GM19328 (cell line): Measurements from ENCODE around the gene HSDL2.
"Not testable (repeated sequence)": the region's sequence is repeated elsewhere in the genome, so short reads cannot be mapped to it uniquely, and the experiment has no call there.

ENCODE experiments used
- ATAC-seq: cut with Tn5 transposase; IDR thresholded peaks from one replicate; pipeline ENCODE4 v1.9.1; 2021; ENCODE audit warnings: mild to moderate bottlenecking, moderate library complexity; ENCODE audit not compliant: unreplicated experiment

The HSDL2 gene

GRCh38 chr9:112365257-112365656, 14.7 kb upstream of the HSDL2 start:
- ATAC-seq = not testable (repeated sequence)

- ATAC-seq = no peak
Measured at GRCh38 chr9:112366591-112366990, 13.3 kb upstream of the HSDL2 start.

DNA sequence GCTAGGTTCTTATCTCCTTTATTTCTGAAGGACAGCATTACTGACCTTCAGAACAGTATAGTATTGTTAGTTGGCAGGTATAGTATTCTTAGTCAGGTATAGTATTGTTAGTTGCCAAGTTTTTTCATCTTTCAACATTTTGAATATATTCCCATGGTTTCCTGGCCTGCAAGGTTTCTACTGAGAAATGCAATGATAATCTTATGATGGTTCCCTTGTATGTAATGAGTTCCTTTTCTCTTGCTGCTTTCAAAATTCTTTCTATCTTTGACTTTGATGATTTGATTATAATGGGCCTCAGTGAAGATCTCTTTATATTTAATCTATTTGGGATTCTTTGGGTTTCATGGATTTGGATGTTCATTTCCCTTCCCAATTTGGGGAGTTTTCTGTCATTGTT, 12.4 kb upstream of the HSDL2 start:
- ATAC-seq = no peak

DNA sequence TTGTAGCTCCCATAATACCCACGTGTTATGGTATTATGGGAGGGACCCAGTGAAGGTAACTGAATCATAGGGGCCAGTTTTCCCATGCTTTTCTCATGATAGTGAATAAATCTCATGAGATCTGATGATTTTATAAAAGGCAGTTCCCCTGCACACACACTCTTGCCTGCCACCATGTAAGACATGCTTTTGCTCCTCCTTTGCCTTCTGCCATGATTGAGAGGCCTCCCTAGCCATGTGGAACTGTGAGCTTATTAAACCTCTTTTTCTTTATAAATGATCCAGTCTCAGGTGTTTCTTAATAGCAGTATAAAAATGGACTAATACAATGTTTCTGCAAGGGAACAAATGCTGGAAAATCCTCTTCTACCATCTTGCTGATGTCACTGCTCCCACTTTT, 10.1 kb upstream of the HSDL2 start:
- no peak for ATAC-seq

- ATAC-seq = no peak
Measured at GRCh38 chr9:112371060-112371459, 8.8 kb upstream of the HSDL2 start.

DNA sequence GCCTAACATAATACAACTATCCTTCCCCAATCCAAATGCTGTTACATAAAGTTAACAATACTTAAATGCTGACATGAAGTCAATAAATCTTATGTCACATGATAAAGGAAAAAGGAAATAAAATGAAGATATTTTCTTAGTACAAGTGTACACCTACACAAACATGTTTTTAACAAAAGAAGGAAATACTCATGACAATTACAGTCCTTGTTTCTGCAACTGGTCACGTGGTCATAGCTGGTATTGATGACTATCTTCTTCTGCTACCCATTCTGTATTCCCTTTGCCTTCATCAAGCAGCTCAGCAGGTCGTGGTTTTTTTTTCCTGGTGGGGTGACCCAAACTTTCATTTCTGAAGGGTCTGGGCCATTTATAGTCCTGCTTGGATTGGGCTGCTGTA, 6.2 kb upstream of the HSDL2 start:
- ATAC-seq = not testable (repeated sequence)

DNA sequence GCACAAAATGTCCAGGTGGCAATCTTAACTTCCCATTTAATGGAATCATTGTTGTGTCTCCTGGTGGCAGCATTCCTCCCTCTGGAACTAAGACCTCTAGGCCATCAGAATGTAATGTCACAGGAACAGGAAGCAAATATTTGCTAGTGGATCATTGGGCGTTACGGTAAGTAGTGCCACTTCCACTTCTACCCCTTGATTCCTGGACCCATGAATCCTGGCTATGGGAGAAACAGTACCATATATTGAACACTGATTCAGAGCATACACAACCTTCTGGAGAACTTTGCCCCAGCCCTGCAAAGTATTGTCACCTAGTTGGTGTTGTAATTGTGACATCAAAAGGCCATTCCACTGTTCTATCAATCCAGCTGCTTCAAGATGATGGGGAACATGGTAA, 5.7 kb upstream of the HSDL2 start:
- not testable (repeated sequence) for ATAC-seq

GRCh38 chr9:112375361-112375760, 4.5 kb upstream of the HSDL2 start:
- no peak for ATAC-seq

- ATAC-seq = no peak
Measured at GRCh38 chr9:112377087-112377486, 2.8 kb upstream of the HSDL2 start.

DNA sequence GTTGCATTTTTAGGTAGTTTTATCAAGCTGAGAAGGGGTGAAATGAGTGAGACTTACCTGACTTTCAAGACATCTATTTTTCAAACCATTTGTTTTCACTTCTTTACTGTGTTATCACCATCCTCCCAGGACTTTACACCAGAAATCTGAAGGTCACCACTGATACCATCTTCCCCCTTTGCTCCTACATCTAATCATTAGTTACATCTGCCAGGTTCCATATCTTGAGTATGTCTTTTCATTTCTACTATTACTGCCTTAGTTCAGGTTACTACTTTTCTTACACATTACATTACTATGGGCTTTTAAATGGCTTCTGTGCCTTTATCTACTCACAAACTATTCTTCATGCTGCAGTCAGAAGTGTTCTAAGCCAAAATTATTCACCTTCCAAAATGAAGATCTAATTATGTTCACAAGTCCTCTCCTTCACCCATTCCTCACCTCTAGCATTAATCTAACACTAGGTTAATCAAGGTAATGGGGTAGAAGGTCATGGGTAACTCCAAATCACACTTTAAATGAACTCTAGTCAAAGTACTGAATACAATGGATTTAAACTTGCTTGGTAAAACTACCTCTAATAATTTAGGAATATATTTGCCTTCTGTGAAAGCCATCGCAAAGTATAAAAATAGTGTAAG, 2.1 kb upstream of the HSDL2 start:
- ATAC-seq = no peak

DNA sequence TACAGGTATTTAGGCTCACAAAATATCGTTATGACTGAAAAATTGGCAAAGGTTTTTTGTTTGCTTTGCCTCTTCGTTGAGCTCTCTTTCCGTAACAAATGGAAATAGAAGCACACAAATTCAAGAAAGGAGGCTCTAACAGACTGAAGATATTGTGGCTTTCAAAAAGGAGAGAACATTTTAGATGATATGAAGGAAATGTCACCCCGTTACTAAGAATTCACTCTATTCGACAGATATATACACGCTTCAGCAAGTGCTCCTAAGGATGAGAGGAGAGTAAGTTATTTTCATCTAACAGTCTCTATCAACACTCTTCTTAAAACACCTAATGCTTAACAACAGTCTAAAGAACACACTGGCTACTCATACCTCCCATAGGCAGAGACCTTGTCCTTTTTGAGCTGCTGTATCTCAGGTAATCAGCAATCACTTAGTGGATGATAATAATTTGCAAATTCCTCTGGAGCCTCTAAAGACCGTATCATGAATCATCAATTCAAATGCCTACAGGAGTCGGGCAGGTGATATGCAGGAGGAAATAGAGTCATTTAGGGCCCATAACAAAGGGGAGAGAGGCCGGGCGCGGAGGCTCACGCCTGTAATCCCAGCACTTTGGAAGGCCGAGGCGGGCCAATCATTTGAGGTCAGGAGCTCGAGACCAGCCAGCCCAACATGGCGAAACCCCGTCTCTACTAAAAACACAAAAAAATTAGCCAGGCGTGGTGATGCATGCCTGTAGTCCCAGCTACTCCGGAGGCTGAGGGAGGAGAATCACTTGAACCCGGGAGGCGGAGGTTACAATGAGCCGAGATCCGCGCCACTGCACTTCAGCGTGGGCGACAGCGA, 1.4 kb upstream of the HSDL2 start:
- peak; percentile 7 for ATAC-seq

- ATAC-seq = peak; percentile 74
Measured at GRCh38 chr9:112379177-112380101, 469 bp upstream of the HSDL2 start.

GRCh38 chr9:112380825-112381221, 915 bp downstream of the HSDL2 start:
- ATAC-seq = no peak

GRCh38 chr9:112382066-112382465, 2.2 kb downstream of the HSDL2 start:
- ATAC-seq = no peak

- no peak for ATAC-seq
Measured at GRCh38 chr9:112382501-112383364, 2.8 kb downstream of the HSDL2 start.

DNA sequence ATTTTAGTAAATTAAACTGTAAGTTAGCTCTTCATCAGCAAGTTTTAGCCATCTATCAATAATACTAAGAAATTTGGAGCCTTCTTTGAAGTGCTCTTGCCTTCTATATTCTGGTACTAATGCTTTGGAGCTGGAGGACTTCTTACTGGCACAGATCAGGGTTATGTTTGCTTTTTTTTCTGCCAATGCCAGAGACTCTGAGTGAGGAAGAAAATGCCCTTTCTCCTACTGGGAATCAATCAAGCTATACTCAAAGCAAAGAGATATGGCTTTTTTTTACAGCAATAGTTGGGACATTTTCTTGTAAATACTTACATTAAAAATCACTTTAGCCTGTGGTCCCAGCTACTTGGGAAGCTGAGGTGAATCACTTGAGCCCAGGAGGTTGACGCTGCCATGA, 4.3 kb downstream of the HSDL2 start:
- no peak for ATAC-seq

- no peak for ATAC-seq
Measured at GRCh38 chr9:112384690-112385089, 4.8 kb downstream of the HSDL2 start.

GRCh38 chr9:112387115-112387514, 7.2 kb downstream of the HSDL2 start:
- no peak for ATAC-seq

GRCh38 chr9:112389897-112390296, 10.0 kb downstream of the HSDL2 start:
- not testable (repeated sequence) for ATAC-seq

DNA sequence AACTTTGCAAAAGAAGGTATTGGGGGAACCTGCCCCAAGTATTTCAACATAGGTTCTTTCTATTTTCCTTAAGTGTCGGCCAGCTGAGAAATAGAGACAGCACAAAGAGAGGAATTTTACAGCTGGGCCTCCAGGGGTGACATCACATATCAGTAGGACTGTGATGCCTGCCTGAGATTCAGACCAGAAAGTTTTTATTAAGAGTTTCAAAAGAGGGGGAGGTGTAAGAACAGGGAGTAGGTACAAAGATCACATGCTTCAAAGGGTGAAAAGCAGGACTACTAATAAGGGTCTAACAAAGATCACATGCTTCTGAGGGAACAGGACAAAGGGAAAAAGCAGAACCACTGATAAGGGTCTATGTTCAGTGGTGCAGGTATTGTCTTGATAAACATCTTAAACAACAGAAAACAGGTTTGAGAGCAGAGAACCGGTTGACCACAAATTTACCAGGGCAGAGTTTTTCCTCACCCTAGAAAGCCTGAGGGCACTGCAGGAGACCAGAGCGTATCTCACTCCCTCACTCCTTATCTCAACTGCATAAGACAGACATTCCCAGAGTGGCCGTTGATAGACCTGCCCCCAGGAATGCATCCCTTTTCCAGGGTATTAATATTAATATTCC, 12.1 kb downstream of the HSDL2 start:
- not testable (repeated sequence) for ATAC-seq
